DMS153 treated with DMSO at 0.1 percent for 48 hours (cell line): ENCODE data around the gene CLN6.
"Not testable (repeated sequence)": the region's sequence is repeated elsewhere in the genome, so short reads cannot be mapped to it uniquely, and the experiment has no call there.

ENCODE experiments used
- DNase-seq: peaks from one replicate; lab custom pipeline; 2025; ENCODE audit not compliant: unreplicated experiment; lab: John Stamatoyannopoulos, UW

Gene CLN6

DNA sequence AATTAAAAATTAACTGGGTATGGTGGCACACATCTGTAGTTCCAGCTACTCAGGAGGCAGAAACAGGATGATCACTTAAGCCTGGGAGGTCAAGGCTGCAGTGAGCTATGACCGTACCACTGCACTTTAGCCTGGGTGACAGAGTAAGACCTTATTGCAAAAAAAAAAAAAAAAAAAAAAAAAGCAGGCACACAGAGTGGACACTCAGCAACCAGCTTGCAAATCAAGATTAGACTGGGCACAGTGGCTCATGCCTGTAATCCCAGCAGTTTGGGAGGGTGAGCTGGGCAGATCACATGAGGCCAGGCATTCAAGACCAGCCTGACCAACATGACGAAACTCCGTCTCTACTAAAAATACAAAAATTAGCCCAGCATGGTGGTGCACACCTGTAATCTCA lies 5.4 kb downstream of the CLN6 start:
- no peak for DNase-seq

DNA sequence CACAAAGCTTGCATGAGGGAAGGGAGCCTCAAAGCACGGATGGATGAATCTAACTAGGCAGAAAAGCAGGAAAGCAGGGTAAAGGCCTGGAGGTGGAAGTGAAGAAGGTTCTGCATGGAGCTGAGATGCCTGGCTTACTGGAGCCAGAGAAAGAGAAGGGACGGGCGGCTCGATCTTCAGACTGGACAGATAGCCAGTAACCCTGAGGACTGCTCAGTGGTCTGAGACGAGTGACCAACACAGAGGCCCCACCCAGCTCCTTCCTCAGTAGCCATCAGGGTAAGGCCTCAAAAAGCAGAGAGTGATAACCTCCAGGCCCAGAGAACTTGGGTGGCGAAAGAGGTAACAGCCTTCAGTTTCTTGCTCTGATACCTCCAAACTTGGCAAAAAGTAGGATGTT lies 6.4 kb downstream of the CLN6 start:
- DNase-seq = no peak

DNA sequence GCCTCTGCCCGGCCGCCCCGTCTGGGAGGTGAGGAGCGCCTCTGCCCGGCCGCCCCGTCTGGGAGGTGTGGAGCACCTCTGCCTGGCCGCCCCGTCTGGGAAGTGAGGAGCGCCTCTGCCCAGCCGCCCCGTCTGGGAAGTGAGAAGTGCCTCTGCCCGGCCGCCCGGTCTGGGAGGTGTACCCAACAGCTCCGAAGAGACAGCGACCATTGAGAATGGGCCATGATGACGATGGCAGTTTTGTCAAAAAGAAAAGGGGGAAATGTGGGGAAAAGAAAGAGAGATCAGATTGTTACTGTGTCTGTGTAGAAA lies 7.1 kb downstream of the CLN6 start:
- DNase-seq = not testable (repeated sequence)

DNA sequence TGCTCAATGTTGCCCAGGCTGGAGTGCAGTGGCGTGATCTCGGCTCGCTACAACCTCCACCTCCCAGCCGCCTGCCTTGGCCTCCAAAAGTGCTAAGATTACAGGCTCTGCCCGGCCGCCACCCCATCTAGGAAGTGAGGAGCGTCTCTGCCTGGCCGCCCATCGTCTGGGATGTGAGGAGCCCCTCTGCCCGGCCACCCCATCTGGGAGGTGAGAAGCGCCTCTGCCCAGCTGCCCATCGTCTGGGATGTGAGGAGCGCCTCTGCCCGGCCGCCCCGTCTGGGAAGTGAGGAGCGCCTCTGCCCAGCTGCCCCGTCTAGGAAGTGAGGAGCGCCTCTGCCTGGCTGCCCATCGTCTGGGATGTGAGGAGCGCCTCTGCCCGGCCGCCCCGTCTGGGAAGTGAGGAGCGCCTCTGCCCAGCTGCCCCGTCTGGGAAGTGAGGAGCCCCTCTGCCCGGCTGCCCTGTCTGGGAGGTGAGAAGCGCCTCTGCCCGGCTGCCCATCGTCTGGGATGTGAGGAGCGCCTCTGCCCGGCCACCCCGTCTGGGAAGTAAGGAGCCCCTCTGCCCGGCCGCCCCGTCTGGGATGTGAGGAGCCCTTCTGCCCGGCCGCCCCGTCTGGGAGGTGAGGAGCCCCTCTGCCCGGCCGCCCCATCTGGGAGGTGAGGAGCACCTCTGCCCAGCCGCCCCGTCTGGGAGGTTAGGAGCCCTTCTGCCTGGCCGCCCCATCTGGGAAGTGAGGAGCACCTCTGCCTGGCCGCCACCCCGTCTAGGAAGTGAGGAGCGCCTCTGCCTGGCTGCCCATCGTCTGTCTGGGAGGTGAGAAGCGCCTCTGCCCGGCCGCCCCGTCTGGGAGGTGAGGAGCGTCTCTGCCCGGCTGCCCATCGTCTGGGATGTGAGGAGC lies 7.7 kb downstream of the CLN6 start:
- DNase-seq = not testable (repeated sequence)

DNA sequence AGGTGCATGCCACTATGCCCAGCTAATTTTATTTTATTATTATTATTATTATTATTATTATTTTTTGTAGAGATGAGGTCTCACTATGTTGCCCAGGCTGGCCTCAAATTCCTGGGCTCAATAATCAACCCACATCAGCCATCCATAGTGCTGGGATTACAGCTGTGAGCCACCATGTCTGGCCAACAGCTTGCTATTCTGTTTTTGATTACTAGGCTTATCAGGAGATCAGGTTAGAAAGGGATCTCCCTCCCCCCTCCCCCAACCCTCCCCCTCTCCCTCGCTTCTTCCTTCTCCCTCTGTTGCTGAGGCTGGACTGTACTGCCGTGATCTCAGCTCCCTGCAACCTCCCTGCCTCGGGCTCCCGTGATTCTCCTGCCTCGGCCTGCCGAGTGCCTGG lies 8.6 kb downstream of the CLN6 start:
- no peak for DNase-seq

DNA sequence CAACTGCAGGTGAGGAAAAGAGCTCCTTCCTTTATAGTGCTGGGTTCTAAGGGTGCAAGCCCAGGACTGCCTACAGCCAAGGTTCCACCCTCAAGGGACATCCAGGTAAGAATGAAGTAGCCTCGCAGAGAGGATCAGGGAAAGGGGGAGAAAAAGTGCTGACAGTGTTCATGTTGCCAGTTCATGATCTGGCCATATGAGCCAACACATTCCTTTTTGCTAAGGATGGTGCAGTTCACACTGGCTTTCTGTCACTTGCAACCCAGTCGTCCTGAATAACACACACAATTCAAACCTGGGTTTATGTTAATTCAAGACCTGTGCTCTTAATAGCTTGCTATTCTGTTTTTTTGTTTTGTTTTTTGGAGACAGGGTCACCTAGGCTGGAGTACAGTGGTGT lies 9.0 kb downstream of the CLN6 start:
- no peak for DNase-seq

DNA sequence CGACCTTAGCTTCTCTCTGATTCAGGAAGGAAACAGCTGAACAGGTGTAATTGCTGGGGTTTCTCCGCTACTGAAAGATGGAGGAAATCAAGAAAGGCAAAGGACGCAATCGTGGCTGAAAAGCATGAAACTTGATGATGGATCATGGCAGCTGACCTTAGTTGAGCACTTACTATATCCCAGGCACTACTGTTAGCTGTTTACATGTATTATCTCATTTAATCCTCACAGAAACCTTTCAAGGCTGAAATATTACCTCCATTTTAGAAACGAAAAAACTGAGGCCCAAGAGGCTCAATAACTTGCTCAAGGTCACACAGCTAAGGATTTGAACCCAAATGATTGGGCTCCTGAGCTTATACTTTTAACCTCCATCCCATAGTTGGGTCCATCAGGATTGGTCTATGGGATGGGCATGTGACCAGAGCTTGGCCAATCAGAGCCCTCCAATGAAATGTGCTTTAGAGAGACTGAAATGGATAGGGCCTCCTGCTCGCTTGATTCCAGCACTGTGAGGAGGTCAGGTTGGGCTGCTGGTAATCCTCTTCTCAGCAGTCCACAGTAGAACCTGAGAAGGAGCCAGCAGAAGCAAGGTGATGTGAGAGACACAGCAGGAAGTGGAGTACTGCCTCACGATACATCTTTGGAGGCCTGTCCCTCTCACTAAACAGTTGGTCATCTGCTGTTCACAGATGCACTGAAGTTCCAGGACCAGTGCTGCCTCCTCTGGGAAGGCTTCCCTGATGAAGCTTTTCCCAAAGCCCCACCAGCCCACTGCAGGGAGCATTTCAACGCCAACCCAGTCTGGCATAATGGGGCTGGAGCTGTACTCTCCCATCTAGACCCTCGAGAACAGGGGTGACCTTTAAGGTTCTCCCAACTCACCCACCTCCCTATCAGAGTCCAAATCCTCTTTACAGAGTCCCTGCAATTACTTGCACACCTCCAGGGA lies 10.4 kb downstream of the CLN6 start:
- DNase-seq = no peak

DNA sequence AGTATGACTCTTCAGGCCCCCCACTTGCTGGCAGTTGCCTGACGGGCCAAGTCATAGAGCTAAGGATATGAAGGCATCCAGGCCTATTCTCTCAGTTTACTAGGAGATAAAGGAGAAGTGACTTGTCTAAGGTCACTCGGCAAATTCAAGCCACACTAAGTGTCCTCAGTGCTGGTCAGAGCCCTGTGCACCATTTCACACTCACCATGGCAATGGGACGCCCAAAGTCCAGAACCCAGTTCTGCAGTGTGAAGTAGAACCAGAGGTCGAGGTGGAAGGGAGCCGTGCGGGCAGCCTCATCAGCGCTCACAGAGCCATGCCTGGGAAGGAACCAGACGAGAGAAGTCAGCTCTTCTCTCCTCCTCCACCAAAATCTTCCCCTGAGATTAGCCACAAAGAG lies 11.2 kb downstream of the CLN6 start:
- DNase-seq = no peak

DNA sequence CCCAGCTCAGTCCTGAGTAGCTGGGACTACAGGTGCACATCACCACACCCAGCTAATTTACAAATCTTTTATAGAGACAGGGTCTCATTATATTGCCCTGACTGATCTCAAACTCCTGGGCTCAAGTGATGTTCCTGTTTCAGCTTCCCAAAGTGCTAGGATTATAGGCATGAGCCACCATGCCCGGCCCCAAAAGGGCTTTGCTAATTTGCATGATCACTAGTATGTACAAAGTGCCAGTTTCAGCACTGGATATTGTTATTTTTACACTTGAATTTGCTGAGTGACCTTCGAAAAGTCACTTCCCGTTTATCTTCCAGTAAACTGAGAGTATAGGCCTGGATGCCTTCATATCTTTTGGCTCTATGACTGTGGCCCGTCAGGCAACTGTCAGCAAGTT lies 12.2 kb downstream of the CLN6 start:
- DNase-seq = no peak

DNA sequence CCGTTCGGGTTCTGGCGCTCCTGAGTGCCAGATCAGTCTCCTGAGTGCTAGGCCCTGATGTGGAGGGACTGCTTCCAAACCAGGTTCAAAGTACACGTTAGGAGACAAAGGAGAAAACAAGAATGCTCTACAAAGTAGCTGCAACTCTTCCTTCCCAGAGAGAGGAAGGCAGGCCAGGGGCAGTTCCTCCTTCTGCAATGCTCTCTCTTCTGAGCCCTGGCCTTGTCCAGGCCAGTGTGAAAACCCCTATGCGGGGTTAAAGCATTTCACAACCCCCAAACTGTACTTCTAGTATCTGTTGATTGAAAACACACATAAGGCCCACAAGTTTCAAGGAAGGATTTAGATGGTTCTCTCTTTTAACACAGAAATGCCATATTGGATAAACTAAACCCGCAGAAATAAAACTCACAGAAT lies 14.7 kb downstream of the CLN6 start:
- DNase-seq = no peak

DNA sequence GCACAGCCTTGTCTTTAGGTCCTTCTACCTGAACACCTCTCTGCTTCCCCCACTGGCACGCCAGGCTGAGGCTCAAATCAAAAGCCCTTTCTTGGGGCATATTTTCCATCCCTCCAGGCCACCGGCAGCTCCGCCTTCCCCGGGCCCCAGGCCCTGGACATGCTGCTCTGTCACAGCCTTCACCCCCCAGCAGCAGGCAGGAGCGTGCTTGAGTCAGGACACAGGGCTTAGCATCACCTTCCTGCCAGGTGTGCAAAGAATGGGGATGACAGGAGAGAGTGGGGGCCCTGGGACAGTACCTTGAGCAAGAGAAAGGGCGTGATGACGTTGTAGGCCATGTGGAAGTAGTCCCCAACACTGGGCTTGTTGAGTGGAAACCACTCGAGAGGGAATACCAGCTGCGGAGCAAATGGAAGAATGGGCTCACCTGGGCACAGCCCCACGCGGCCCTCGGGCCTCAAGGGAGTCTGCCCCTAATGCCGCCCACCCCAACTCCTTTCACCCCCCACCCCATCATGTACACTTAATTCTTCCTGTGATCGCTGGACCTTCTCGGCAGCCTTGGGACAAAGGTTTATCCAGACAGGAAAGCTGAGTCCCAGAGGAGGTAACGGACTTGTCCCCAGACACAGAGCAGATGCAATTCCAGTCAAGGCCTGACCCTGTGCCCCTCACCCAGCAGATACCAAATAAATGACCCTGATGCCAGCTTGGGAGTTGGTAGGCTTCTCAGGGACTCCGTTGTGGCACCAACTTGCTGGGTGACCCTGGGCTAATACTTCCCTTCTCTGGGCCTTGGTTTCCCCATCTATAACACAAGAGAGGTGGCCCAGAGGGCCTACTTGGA lies 15.3 kb downstream of the CLN6 start:
- no peak for DNase-seq

DNA sequence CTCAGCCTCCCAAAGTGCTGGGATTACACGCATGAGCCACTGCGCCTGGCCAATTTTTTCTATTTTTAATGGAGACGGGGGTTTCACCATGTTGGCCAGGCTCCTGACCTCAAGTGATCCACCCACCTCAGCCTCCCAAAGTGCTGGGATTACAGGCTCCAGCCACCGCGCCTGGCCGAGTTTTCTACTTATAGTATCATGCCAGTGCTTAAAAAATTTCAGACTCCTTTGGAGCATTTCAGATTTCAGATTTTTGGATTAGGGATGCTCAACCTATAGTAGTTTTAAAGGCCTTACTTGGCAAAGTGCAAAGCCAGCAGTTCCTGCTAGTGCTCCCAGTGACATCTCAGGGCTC lies 16.1 kb downstream of the CLN6 start:
- DNase-seq = not testable (repeated sequence)

DNA sequence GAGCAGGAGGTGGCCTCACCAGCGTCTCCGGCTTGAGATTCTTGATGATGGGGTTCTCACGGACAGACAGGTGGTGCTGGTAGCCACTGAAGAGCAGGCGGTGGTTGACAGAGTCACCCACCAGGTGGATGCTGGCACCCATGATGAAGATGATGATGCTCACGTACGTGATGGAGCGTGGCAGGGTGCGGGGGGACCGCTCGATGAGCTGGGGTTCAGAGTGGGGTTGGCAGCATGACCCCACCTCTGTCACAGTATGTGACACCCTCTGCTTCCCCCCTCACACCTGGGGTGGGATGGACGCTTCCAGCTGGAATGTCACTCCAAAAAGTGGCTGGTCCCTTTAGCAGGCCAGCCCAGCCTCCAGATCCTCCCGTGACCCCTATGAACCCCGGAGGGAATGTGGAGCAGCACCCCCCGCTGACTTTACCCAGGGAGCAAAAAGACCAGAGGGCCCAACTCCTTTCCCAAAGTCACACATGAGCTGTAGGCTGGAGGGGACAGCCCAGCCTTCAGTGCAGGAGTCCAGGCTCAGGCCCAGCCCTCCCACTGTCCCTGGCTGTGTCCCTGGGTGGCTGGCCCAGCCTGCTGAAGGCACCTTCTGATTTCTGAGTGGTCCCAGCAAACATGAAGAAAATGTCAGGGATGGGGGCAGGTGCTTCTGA lies 17.7 kb downstream of the CLN6 start:
- no peak for DNase-seq

DNA sequence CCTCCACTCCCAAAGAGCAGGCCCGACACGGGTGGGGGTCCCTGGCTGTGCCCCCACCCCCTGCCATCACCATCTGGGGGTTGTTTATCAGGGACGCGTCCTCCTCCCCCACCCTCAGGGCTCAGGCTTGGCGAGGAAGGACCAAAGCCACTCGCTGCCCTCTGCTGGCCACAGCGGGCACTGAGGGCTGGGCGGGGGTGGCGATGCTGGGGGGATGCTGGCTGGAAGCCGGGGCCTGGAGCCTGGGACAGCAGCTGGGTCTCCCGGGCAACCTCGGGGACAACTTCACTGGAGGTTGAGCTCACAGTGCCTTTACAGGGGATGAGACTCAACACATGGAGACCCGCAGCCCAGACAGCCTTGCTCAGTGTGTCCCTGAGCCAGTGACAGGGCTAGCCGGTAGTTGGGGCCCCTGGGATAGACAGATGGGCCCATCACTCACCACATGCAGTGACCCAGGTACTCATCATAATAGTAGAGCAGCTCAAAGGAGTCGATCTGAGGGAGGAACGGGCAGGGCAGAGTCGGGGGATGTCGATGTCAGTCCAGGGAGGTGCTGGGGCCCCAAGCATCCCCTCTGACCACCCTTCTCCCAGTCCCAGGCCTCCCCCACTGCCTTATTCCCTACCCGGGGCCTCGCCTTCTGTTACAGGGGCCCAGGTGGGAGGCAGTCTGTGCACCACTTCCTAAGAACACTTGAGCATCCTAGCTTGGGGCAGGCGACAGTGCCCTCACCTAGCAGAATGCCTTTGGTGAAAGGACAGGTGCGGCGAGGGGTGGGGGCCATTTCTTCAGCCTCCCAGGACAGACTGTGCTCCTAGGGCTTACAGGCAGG lies 18.5 kb downstream of the CLN6 start:
- no peak for DNase-seq

DNA sequence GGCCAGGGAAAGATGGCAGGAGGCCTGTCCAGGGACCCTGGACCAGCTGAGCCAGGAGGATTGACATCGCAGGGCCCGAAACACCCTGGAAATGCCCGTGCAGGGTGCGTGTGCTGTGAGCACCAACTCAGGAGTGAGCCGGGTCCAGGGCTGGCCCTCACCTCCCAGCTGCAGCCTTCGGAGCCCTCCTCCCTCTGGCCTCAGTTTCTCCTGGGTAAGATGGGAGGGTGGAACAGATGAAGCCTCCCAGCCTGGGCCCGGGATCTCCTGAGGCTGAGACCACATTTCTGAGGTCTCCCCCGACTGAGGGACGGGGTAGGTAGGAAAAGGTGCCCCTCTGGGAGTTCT lies 19.1 kb downstream of the CLN6 start:
- DNase-seq = no peak

DNA sequence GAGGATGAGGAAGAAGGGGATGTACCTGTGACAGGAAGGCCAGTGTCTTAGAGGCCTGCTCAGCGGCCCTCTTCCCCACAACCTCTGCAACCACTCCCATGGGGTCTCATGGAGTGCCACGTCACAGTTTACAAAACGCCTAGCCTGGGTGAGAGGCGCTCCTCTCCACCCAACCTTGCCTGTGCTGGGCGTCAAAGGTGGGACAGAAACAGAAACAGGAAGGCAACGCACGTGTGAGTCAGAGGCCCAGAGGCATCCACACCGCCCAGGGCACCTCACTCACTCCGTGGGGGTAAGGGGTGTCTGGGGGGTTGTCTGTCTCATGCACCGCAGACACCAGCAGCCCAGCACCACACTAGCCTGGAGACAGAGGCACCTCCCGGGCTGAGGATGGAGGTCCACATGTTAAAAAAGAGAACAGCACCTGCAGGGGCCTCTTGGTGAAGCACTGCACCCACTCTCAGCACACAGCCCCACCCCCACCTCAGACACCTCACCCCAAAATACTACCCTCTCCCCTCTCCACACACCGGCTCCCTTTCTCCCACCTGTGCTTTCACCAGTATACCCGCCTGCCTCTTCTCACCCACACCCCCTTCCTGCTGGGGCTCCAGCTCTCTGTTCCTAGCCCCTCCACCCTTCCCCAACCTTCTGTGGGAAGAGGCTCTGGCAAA lies 19.7 kb downstream of the CLN6 start:
- no peak for DNase-seq

DNA sequence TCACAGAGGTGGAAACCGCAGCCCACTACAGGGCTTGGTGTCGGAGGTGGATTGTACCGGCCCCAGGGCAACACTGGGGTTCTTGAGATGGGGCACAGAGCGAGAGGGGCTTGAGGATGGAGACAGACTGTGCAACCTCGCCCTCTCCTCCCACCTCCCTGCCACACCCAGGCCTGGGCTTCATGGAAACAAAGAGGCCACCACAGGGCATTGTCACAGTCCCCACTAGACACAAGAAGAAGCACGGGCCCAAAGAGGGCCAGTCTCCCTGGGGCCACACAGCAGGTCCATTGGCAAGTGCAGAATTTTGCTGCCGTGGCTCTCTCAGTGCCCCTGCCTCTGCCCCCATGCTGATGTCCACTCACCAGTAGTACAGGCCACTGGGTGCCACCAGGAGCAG lies 20.3 kb downstream of the CLN6 start:
- no peak for DNase-seq

DNA sequence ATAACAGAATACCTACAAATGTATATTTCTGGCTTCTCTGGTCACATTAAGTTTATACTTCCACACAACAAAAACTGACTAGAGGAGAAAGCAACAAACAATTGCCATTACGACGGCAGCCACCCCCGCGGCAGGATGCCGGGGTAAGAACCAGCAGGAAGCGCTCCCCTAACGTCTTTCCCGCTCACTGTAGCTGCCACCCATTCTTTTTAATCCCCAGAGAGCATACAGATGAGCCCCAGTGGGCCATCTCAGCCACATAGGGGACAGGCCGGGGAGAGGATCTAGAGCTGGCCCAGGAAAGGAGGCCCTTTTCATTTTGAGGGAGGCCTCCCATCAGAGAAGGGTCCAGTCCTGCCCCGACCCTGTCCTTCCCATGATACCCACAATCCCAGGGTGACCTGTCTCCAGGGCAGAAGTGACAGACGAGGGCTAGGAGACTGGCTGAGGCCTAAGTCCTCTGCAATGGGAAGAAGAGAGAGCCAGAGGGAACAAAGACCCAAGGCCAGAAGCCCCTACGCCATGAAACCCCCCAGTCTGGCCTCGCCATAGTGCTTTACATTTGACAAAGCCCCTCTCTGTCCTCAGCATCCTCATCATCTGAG lies 20.8 kb downstream of the CLN6 start:
- DNase-seq = no peak

DNA sequence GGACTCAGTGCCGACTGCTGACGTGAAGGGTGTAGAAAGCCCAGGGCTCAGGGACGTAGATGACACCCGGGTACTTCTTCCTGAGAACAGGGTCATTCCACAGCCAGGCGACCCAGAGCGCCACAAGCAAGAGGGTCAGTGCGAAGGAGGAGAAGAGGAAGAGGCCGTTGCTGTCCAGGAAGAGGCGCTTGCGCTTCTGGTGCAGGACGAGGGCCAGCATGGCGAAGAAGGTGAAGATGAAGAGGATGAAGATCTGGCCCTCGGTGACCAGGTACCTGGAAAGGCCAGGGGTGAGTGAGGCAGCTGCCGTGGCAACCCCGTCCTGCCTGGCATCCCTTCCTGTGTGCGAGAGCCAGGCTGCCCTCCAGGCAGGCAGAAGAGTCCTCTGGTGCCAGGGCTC lies 21.4 kb downstream of the CLN6 start:
- DNase-seq = no peak
